Colonic mucosa (tissue), 4 donors: ENCODE results near the gene MIPOL1. TPM values are rescaled to one million over a fixed set of nuclear protein-coding genes. Genes with fewer than 3 reads are reported as not detected.
"Not testable (repeated sequence)": the region's sequence is repeated elsewhere in the genome, so short reads cannot be mapped to it uniquely, and the experiment has no call there.

ENCODE experiments used
- DNase-seq: peaks from one replicate; pipeline ENCODE4 v3.0.0-alpha.2; 2020
- H3K27ac ChIP-seq: fragments of 200-600 bp; one replicate; pipeline ENCODE4 v1.8.0; 2021
- H3K27me3 ChIP-seq: fragments of 200-600 bp; one replicate; pipeline ENCODE4 v1.8.0; 2021
- H3K36me3 ChIP-seq: fragments of 200-600 bp; one replicate; pipeline ENCODE4 v1.8.0; 2021
- H3K4me1 ChIP-seq: fragments of 200-600 bp; one replicate; pipeline ENCODE4 v1.8.0; 2021; ENCODE audit warnings: mild to moderate bottlenecking
- H3K4me3 ChIP-seq: fragments of 200-600 bp; one replicate; pipeline ENCODE4 v1.8.0; 2021
- H3K9ac ChIP-seq, 2 donors: one replicate each; pipeline ENCODE4 v1.7.0; 2013; ENCODE audit warnings: control low read depth in 2 of 2, low read depth in 2 of 2, low read length in 2 of 2
- H3K9me3 ChIP-seq: fragments of 200-600 bp; one replicate; pipeline ENCODE4 v1.8.0; 2021
- intact Hi-C: fragments of 100-400 bp; cut with DNase I; formaldehyde crosslinking; loops from one replicate; pipeline ENCODE4 v1.14.1; 2022
- total RNA-seq, 2 donors: library from RNA; stranded (reverse); fragmentation: NEBNext Ultra II Directional in 1 of 2; extraction: Animal tissue kit (Norgen Biotek cat#: 25700) in 1 of 2; gene quantifications; one replicate each; pipeline ENCODE4 v1.2.1, GENCODE V29; 2021
- TF ChIP-seq, protein P1 (sequence below): fragments of 200-600 bp; IDR thresholded peaks from one replicate; pipeline ENCODE4 v1.8.0; 2022; ENCODE audit warnings: antibody characterized with exemption, mild to moderate bottlenecking
- donor health status: healthy.
- donor health status: DM: no; HTN: no; CAD: no.
- donor health status: DM: no; HTN: no; CAD: no.

The MIPOL1 gene, protein sequence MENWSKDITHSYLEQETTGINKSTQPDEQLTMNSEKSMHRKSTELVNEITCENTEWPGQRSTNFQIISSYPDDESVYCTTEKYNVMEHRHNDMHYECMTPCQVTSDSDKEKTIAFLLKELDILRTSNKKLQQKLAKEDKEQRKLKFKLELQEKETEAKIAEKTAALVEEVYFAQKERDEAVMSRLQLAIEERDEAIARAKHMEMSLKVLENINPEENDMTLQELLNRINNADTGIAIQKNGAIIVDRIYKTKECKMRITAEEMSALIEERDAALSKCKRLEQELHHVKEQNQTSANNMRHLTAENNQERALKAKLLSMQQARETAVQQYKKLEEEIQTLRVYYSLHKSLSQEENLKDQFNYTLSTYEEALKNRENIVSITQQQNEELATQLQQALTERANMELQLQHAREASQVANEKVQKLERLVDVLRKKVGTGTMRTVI
- total RNA-seq = 1 to 10 TPM; 4.9 to 7.7 TPM

DNA sequence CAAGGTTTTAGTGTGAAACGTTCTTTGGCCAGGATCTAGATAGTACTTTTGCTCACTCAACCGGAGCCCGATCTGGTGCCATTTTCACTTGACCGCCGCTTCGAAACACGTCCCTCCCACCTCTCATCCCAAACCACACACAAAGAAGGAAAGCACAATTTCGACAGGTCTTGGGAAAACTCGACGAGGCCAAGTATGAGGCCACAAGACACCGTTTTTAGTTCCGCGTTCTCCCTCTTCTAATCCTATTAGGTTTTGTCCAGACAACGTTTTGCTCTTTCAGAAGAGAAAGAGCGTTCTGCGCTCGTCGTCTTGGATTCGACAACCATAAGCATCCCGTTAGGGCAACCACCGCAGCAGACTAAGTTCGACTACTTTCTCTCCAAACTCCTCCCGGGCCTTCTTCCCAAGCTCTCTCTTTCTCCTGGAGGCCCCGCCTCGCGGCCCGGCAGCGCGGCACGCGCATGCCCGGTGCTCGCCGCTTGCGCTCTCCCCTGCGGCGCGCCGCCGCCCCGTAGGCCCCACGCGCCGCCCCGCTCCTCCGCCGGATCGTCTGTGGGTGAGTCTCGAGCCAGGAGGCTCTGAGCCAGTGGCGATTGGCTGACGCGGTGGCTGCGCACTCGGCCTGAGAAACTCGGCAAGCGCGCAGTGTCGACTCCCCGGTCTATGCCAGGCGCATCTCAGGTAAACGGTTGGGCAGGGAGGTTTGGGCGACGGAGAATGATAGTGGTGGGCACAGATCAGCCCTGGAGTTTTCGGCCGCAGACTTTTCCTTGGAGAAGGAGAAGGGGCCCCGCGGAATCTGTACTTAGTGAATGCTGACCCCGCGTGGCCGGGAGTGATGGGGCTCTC is at the start of gene MIPOL1:
Gene MIPOL1 (plus strand): TSS at position 517 of the 852 bp plus-strand sequence. CDS start 49,952 bp downstream, outside the sequence.
- TF ChIP-seq, protein P1, sequence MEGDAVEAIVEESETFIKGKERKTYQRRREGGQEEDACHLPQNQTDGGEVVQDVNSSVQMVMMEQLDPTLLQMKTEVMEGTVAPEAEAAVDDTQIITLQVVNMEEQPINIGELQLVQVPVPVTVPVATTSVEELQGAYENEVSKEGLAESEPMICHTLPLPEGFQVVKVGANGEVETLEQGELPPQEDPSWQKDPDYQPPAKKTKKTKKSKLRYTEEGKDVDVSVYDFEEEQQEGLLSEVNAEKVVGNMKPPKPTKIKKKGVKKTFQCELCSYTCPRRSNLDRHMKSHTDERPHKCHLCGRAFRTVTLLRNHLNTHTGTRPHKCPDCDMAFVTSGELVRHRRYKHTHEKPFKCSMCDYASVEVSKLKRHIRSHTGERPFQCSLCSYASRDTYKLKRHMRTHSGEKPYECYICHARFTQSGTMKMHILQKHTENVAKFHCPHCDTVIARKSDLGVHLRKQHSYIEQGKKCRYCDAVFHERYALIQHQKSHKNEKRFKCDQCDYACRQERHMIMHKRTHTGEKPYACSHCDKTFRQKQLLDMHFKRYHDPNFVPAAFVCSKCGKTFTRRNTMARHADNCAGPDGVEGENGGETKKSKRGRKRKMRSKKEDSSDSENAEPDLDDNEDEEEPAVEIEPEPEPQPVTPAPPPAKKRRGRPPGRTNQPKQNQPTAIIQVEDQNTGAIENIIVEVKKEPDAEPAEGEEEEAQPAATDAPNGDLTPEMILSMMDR = no peak
- H3K27me3 ChIP-seq = no peaks in the 10 kb centered on the region
- H3K9ac ChIP-seq = peak within 1 kb of the TSS; percentile 48 to 66
- H3K36me3 ChIP-seq = no peaks in the 10 kb centered on the region
- intact Hi-C loops = no loop called here
- H3K4me1 ChIP-seq = no peaks in the 10 kb centered on the region
- H3K4me3 ChIP-seq = peak within 1 kb of the TSS; percentile 48
- DNase-seq = peak; percentile 81
- no peaks in the 10 kb centered on the region for H3K9me3 ChIP-seq
- peak within 1 kb of the TSS; percentile 74 for H3K27ac ChIP-seq

DNA sequence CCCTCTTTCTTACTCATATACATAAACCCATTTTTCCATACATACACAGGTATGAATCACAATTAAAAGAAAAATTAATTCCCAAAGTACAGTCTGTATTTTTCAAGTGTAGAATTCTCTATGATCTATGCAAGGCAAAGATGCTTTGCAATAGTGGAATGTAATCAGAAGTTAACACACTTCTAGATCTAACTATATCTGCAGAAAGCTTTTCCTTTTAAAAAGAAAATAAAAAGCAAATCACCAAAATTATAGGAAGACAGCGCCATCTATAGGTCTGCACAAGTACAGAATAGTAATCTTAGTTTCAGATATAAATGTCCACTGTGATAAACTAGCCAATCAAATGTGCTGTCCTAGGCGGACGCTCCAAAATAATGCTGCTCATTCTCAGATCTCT is 47.3 kb upstream of the MIPOL1 start:
- intact Hi-C loops = loop anchor here (10.0 kb wide), 2 partner anchors 196 to 596 kb away; no protein-coding TSS in a partner anchor
- no peak for DNase-seq
- no peak overlapping the region for H3K9ac ChIP-seq

DNA sequence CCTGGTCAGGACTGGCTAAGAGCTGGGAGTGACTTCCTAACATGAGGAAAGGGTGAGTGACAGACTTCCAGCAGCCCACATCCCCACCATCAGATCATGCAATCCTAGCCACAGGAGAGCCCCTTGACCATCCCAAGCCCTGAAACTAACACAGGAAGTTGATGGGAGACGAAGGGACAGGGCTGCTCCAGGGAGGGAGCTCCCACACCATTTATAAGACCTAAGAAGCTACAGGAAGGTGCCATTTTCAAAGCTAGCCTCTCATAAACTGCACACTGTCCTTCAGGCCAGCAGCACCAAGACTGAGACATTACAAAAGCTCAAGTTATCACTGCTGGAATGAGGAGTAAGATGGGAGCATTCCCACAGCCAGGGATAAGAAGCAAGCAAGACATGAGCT is 44.7 kb upstream of the MIPOL1 start:
- intact Hi-C loops = loop anchor here (10.0 kb wide), 2 partner anchors 198 to 598 kb away; no protein-coding TSS in a partner anchor
- no peak for DNase-seq
- H3K27ac ChIP-seq = no peak overlapping the region
- no peaks in the 10 kb centered on the region for H3K9me3 ChIP-seq
- H3K4me1 ChIP-seq = no peaks in the 10 kb centered on the region
- no peaks in the 10 kb centered on the region for H3K27me3 ChIP-seq
- no peaks in the 10 kb centered on the region for H3K36me3 ChIP-seq
- no peak overlapping the region for H3K4me3 ChIP-seq
- no peak overlapping the region for H3K9ac ChIP-seq
- TF ChIP-seq, protein P1 = no peak

More for the DNA sequence above, 47.3 kb upstream of the MIPOL1 start:
- Histone ChIP-seq H3K4me1 (no peaks in the 10 kb centered on the region), H3K4me3 (no peak overlapping the region), H3K27me3 (no peaks in the 10 kb centered on the region), H3K36me3 (no peaks in the 10 kb centered on the region), H3K9me3 (no peaks in the 10 kb centered on the region), H3K27ac (no peak overlapping the region)
- TF ChIP-seq, protein P1 = peak; percentile 53

DNA sequence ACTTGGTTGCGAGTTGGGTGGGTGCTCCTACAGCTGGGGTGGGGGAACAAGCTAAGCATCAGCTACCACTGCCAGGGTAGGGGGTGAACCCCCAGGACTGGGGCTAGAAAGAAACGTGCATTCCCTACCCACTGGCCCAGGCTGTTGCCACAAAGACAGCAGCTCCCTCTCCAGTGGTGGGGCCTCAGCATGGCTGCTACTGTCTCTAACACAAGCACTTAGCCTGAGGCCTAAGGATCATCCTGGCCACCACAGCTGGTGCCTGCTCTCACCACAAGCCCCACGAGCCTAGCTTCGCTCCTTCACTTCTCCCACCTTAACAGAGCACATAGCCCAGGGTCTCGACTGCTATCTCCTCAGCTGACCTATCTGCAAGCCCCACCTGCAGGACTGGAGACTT is 44.3 kb upstream of the MIPOL1 start:
- Histone ChIP-seq H3K27ac (no peak overlapping the region), H3K27me3 (no peaks in the 10 kb centered on the region), H3K9ac (no peak overlapping the region), H3K4me1 (no peaks in the 10 kb centered on the region), H3K36me3 (no peaks in the 10 kb centered on the region), H3K9me3 (no peaks in the 10 kb centered on the region), H3K4me3 (no peak overlapping the region)
- TF ChIP-seq, protein P1 = no peak
- intact Hi-C loops = loop anchor here (10.0 kb wide), 2 partner anchors 199 to 599 kb away; no protein-coding TSS in a partner anchor
- DNase-seq = no peak

DNA sequence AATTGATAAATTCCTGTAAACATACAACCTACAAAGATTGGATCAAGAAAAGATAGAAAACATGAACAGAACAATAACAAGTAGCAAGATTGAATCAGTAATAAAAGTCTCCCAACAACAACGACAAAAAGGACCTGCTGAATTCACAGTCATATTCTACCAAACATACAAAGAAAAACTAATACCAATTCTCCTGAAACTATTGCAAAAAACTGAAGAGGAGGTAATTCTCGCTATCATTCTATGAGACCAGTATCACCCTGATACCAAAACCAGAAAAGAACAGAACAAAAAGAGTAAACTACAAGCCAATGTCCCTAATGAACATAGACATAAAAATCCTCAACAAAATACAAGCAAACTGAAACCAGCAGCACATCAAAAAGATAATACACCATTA is 39.8 kb upstream of the MIPOL1 start:
- Histone ChIP-seq H3K27ac (no peak overlapping the region), H3K4me1 (no peaks in the 10 kb centered on the region), H3K36me3 (no peaks in the 10 kb centered on the region), H3K9ac (no peak overlapping the region), H3K27me3 (no peaks in the 10 kb centered on the region), H3K4me3 (no peak overlapping the region), H3K9me3 (no peaks in the 10 kb centered on the region)
- no peak for DNase-seq
- intact Hi-C loops = loop anchor here (10.0 kb wide), 2 partner anchors 203 to 603 kb away; no protein-coding TSS in a partner anchor
- TF ChIP-seq, protein P1 = no peak

DNA sequence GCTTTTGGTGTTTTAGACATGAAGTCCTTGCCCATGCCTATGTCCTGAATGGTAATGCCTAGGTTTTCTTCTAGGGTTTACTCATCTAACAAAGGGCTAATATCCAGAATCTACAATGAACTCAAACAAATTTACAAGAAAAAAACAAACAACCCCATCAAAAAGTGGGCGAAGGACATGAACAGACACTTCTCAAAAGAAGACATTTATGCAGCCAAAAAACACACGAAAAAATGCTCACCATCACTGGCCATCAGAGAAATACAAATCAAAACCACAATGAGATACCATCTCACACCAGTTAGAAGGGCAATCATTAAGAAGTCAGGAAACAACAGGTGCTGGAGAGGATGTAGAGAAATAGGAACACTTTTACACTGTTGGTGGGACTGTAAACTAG is 35.4 kb upstream of the MIPOL1 start:
- intact Hi-C loops, H3K9ac ChIP-seq, H3K4me3 ChIP-seq, H3K27ac ChIP-seq, H3K9me3 ChIP-seq, DNase-seq, H3K27me3 ChIP-seq, H3K4me1 ChIP-seq, H3K36me3 ChIP-seq: not testable (repeated sequence)
